Measurements from ENCODE around the gene KHDC3L.

DNA sequence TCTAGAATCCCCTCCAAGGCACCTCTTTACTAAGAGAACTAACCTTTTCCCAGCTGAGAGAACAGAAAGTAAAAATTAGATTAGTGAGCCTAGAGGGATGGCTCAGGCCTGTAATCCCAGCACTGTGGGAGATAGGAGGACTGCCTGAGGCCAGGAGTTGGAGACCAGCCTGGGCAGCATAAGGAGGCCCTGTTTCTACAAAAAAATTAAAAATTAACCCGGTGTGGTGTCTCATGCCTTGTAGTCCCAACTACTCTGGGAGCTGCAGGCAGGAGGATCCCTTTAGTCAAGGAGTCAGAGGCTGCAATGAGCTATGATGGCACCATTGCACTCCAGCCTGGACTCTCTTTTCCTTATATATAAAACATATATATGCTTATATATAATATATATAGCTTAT lies 12.8 kb downstream of the KHDC3L start:
- TF ChIP-seq, protein P1, sequence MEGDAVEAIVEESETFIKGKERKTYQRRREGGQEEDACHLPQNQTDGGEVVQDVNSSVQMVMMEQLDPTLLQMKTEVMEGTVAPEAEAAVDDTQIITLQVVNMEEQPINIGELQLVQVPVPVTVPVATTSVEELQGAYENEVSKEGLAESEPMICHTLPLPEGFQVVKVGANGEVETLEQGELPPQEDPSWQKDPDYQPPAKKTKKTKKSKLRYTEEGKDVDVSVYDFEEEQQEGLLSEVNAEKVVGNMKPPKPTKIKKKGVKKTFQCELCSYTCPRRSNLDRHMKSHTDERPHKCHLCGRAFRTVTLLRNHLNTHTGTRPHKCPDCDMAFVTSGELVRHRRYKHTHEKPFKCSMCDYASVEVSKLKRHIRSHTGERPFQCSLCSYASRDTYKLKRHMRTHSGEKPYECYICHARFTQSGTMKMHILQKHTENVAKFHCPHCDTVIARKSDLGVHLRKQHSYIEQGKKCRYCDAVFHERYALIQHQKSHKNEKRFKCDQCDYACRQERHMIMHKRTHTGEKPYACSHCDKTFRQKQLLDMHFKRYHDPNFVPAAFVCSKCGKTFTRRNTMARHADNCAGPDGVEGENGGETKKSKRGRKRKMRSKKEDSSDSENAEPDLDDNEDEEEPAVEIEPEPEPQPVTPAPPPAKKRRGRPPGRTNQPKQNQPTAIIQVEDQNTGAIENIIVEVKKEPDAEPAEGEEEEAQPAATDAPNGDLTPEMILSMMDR (IDR thresholded peaks at IDR 0.05): no peak
- TF ChIP-seq POLR2A (IDR thresholded peaks at IDR 0.05) (no peak), EP300 (IDR thresholded peaks at IDR 0.05) (no peak)

Measured in gastroesophageal sphincter (tissue), 3 donors.